CD4-positive, alpha-beta T cell treated with Interleukin-17A for 4 hours (primary cell): Measurements from ENCODE around the gene LATS2.
"Not testable (repeated sequence)": the region's sequence is repeated elsewhere in the genome, so short reads cannot be mapped to it uniquely, and the experiment has no call there.

ENCODE experiments used
- DNase-seq: peaks from one replicate; pipeline ENCODE4 v3.0.0-alpha.2; 2020; ENCODE audit warnings: mixed read lengths

The LATS2 gene

GRCh38 chr13:20953245-20953931 is 108.0 kb downstream of the LATS2 start:
- DNase-seq = no peak

- no peak for DNase-seq
These were observed 108.5 kb downstream of the LATS2 start for GRCh38 chr13:20952838-20953237.

- not testable (repeated sequence) for DNase-seq
These were observed 113.4 kb downstream of the LATS2 start for GRCh38 chr13:20948001-20948400.

GRCh38 chr13:20945952-20946383 is 115.4 kb downstream of the LATS2 start:
- DNase-seq = no peak

GRCh38 chr13:20942938-20943559 is 118.3 kb downstream of the LATS2 start:
- no peak for DNase-seq

- not testable (repeated sequence) for DNase-seq
These were observed 120.9 kb downstream of the LATS2 start for GRCh38 chr13:20940511-20940910.

GRCh38 chr13:20940083-20940482 is 121.3 kb downstream of the LATS2 start:
- no peak for DNase-seq

GRCh38 chr13:20939662-20940061 is 121.7 kb downstream of the LATS2 start:
- DNase-seq = no peak

- DNase-seq = no peak
These were observed 123.1 kb downstream of the LATS2 start for GRCh38 chr13:20938302-20938701.

GRCh38 chr13:20927596-20928257 is 133.7 kb downstream of the LATS2 start:
- DNase-seq = no peak

- not testable (repeated sequence) for DNase-seq
These were observed 136.0 kb downstream of the LATS2 start for GRCh38 chr13:20925395-20925790.

- peak; percentile 80 for DNase-seq
These were observed 136.5 kb downstream of the LATS2 start for GRCh38 chr13:20924758-20925394.

- DNase-seq = no peak
These were observed 138.1 kb downstream of the LATS2 start for GRCh38 chr13:20923272-20923671.
